Left ventricle myocardium inferior (tissue), 1 donor: ENCODE data around the gene AKIP1. TPM values are rescaled to one million over a fixed set of nuclear protein-coding genes. Genes with fewer than 3 reads are reported as not detected.

Experiments
- DNase-seq: peaks from one replicate; pipeline ENCODE4 v3.0.0-alpha.2; 2020
- H3K27ac ChIP-seq: fragments of 200-600 bp; replicated peaks from 2 replicates; pipeline ENCODE4 v1.8.0; 2021
- H3K27me3 ChIP-seq: fragments of 200-600 bp; 2 replicates; pipeline ENCODE4 v1.8.0; 2021; ENCODE audit warnings: low read depth
- H3K36me3 ChIP-seq: fragments of 200-600 bp; 2 replicates; pipeline ENCODE4 v1.8.0; 2021
- H3K4me1 ChIP-seq: fragments of 200-600 bp; 2 replicates; pipeline ENCODE4 v1.8.0; 2021
- H3K4me3 ChIP-seq: fragments of 200-600 bp; 2 replicates; pipeline ENCODE4 v1.8.0; 2021; ENCODE audit warnings: mild to moderate bottlenecking, moderate library complexity
- H3K9me3 ChIP-seq: fragments of 200-600 bp; replicated peaks from 2 replicates; pipeline ENCODE4 v1.8.0; 2021
- CTCF ChIP-seq: fragments of 200-600 bp; IDR thresholded peaks from 2 replicates; pipeline ENCODE4 v1.8.0; 2021; ENCODE audit warnings: antibody characterized with exemption, mild to moderate bottlenecking, borderline replicate concordance
- intact Hi-C: fragments of 100-400 bp; cut with micrococcal nuclease; formaldehyde crosslinking; loops from one replicate; pipeline ENCODE4 v1.11.0; 2022
- total RNA-seq: library from RNA; stranded (reverse); fragmentation: NEBNext Ultra II Directional; extraction: Animal tissue kit (Norgen Biotek cat#: 25700); gene quantifications from one replicate; pipeline ENCODE4 v1.2.1, GENCODE V29; 2021
- donor health status: DM: no; HTN: yes; CAD: no; lungs with severe emphysema.

Gene AKIP1
- total RNA-seq, 1 donor from 2014 or later, result 30.1 TPM

- no peak for DNase-seq
- no peaks in the 10 kb centered on the region for H3K4me1 ChIP-seq
- no peaks in the 10 kb centered on the region for H3K9me3 ChIP-seq
- H3K27me3 ChIP-seq, result no peaks in the 10 kb centered on the region
- H3K4me3 ChIP-seq, result no peak overlapping the region
- intact Hi-C loops, result no loop called here
- H3K36me3 ChIP-seq, result peaks cover 67% of the 10 kb centered on the region
- no peak overlapping the region for H3K27ac ChIP-seq
- no peak for TF ChIP-seq CTCF
These were observed 37.9 kb downstream of the AKIP1 start for GRCh38 chr11:8948886-8949285.

GRCh38 chr11:8956860-8957259 is 45.9 kb downstream of the AKIP1 start:
- intact Hi-C loops, result no loop called here

GRCh38 chr11:8959546-8960166 is 48.7 kb downstream of the AKIP1 start:
- Histone ChIP-seq H3K27me3 (no peaks in the 10 kb centered on the region), H3K27ac (peak overlapping the region; percentile 48), H3K36me3 (peaks cover 18% of the 10 kb centered on the region), H3K4me1 (peaks cover 46% of the 10 kb centered on the region), H3K4me3 (no peak overlapping the region), H3K9me3 (no peaks in the 10 kb centered on the region)
- no peak for DNase-seq
- intact Hi-C loops, result loop anchor here (5.0 kb wide), 1 partner anchor 272 kb away; no protein-coding TSS in a partner anchor
- TF ChIP-seq CTCF, result peak; percentile 66

More at GRCh38 chr11:8956860-8957259, 45.9 kb downstream of the AKIP1 start:
- no peak for DNase-seq
- Histone ChIP-seq H3K9me3 (no peaks in the 10 kb centered on the region), H3K27ac (no peak overlapping the region), H3K36me3 (peaks cover 46% of the 10 kb centered on the region), H3K27me3 (no peaks in the 10 kb centered on the region), H3K4me1 (peaks cover 20% of the 10 kb centered on the region), H3K4me3 (no peak overlapping the region)
- no peak for TF ChIP-seq CTCF

- H3K9me3 ChIP-seq, result no peaks in the 10 kb centered on the region
- H3K4me3 ChIP-seq, result no peak overlapping the region
- TF ChIP-seq CTCF, result no peak
- H3K27me3 ChIP-seq, result no peaks in the 10 kb centered on the region
- no peak overlapping the region for H3K27ac ChIP-seq
- H3K36me3 ChIP-seq, result peaks cover under 1% of the 10 kb centered on the region
- H3K4me1 ChIP-seq, result peaks cover 61% of the 10 kb centered on the region
- DNase-seq, result no peak
- intact Hi-C loops, result loop anchor here (5.0 kb wide), 1 partner anchor 274 kb away; no protein-coding TSS in a partner anchor
These were observed 50.4 kb downstream of the AKIP1 start for GRCh38 chr11:8961401-8961800.

- Histone ChIP-seq H3K4me3 (peak overlapping the region; percentile 85), H3K27ac (peak overlapping the region; percentile 97), H3K27me3 (no peaks in the 10 kb centered on the region), H3K9me3 (no peaks in the 10 kb centered on the region), H3K4me1 (peaks cover 56% of the 10 kb centered on the region), H3K36me3 (no peaks in the 10 kb centered on the region)
- intact Hi-C loops, result loop anchor here (5.0 kb wide), 1 partner anchor 276 kb away; no protein-coding TSS in a partner anchor
- DNase-seq, result no peak
- TF ChIP-seq CTCF, result no peak
These were observed 51.9 kb downstream of the AKIP1 start for GRCh38 chr11:8962841-8963240.
